ENCODE measurements around the gene B4GALT3.
A peak's percentile ranks its signal among the peaks of the same experiment; 100 is the strongest.

B4GALT3 gene

DNA sequence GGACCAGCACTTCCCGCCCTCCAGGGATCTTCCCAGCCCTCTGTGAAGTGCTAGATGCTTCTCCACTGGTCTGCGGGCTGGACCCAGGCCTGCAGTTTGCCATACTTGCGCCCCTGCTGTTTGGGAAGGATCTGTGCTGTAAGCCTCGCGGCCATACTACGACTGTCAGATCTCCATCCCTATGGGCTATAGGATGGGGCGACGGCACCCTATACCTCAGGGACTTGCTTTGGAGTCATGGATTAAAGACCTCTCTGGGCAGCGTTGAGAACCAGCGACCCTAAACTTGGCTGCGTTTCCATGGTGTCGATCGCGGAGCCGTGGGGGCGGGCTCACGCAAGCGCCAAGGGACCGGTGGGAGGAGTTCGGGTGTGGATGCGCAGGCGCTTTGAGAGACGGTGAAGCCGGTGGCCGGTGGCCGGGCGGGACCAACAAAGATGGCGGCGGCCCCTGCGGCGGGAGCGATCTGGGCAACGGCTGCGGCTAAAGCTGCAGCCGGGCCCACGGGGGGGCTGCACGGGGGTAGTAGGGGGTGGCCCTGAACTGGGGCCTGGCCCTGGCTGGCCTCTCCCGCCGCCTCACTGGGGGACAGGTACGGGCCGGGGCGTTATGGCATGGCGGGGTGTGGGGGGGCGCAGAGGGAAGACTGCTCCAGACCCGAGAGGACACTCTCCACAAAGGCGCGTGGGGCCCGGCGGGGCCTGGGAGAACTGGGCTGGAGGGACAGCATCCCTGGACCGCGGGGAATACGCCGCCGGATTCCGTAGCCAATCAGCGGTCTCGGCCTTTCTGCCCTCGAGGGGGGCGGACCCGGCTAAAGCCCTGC lies 18.0 kb downstream of the B4GALT3 start, which contains the start of gene USP21:
Gene USP21 (plus strand): TSS at position 414 of the 826 bp plus-strand sequence. CDS start 1,141 bp downstream, outside the sequence.
- no peak for DNase-seq (ENCODE audit: low read depth)
- peak within 1 kb of the TSS; percentile 92 for H3K4me3 ChIP-seq (ENCODE audit: control insufficient read depth, low read depth, low read length)
- TF ChIP-seq, protein P1, sequence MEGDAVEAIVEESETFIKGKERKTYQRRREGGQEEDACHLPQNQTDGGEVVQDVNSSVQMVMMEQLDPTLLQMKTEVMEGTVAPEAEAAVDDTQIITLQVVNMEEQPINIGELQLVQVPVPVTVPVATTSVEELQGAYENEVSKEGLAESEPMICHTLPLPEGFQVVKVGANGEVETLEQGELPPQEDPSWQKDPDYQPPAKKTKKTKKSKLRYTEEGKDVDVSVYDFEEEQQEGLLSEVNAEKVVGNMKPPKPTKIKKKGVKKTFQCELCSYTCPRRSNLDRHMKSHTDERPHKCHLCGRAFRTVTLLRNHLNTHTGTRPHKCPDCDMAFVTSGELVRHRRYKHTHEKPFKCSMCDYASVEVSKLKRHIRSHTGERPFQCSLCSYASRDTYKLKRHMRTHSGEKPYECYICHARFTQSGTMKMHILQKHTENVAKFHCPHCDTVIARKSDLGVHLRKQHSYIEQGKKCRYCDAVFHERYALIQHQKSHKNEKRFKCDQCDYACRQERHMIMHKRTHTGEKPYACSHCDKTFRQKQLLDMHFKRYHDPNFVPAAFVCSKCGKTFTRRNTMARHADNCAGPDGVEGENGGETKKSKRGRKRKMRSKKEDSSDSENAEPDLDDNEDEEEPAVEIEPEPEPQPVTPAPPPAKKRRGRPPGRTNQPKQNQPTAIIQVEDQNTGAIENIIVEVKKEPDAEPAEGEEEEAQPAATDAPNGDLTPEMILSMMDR (IDR thresholded peaks at IDR 0.05; ENCODE audit: control insufficient read depth, insufficient read depth, low read depth, low read length, missing control alignments) = peak; percentile 49

DNA sequence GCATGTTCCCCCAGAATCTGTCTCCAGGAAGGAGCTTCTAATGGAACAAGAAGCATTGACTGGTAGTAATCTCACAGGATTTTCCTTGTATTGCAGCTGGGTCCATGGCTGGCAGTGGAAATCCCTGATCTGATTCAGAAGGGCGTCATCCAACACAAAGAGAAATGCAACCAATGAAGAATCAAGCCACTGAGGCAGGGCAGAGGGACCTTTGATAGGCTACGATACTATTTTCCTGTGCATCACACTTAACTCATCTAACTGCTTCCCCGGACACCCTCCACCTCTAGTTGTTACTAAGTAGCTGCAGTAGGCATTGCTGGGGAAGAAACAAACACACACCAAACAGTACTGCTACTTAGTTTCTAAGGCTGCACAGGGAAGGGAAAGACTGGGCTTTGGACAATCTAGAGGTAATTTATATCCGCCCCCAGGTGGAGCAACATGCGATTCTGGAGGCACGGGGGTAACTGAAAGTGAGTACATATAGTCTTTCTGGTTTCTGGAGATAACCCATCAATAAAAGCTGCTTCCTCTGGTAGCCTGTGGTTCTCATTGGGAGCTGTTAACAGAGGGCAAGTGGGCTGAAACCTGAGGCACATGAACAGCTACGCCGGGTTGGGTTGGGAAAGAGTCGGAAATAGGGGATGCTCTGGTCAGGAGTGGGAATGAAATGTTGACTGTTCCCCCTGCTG lies 18.8 kb downstream of the B4GALT3 start:
- TF ChIP-seq, protein P1 (IDR thresholded peaks at IDR 0.05; ENCODE audit: control insufficient read depth, insufficient read depth, low read depth, low read length, missing control alignments) = no peak
- H3K4me3 ChIP-seq (ENCODE audit: control insufficient read depth, low read depth, low read length) = no peak overlapping the region; the same call in 1 of the 2 replicates
- no peak for DNase-seq (ENCODE audit: low read depth)

DNA sequence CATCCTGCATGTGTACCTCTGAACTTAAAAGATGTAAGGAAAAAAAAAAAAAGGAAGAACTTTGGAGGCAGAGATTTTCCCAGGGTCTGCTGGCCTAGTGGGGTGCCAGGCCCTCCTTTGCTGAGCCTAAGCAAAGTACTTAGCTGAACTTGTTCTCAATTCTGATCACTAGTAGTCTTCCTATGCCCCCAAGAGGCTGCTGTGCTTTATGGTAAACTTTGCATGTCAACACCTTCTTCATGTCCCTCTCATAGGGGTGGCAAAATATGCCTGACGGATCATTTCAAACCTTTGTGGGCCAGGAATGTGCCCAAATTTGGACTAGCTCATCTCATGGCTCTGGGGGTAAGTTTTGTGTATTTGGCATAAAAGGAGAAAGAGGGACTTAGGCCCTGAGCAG lies 19.4 kb downstream of the B4GALT3 start:
- TF ChIP-seq, protein P1 (IDR thresholded peaks at IDR 0.05; ENCODE audit: control insufficient read depth, insufficient read depth, low read depth, low read length, missing control alignments) = no peak
- no peak overlapping the region for H3K4me3 ChIP-seq (ENCODE audit: control insufficient read depth, low read depth, low read length)
- DNase-seq (ENCODE audit: low read depth) = no peak

DNA sequence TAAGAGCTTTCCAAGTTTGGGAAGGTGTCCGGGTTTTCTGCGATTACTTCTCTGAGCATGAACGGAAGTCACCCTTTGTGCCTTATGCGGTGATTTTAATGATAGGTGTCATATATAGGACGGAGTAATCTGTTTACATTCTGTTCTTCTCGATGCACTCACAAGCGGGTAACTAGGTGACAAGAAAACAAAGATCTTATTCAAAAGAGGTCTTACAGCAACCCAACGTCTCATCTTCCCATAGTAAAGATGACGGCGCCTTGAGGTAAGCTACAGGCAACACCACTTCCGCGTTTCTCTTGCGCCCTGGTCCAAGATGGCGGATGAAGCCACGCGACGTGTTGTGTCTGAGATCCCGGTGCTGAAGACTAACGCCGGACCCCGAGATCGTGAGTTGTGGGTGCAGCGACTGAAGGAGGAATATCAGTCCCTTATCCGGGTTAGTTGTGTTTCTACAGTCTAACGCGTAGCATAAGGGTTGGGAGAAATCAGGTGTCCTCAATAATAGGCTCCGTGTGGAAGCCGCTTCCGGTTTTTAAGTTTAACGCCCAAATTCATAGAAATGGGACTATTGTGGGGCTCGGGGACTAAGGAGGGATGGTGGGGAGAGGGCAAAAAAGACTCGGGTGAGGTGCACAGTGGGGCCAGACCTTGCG lies 23.5 kb downstream of the B4GALT3 start, which contains the start of gene UFC1:
Gene UFC1 (plus strand): TSS at position 297 of the 656 bp plus-strand sequence. CDS start 20 bp downstream, at position 317.
- TF ChIP-seq, protein P1 (IDR thresholded peaks at IDR 0.05; ENCODE audit: control insufficient read depth, insufficient read depth, low read depth, low read length, missing control alignments) = no peak
- peak; percentile 59 for DNase-seq (ENCODE audit: low read depth)
- peak within 1 kb of the TSS; percentile 82 for H3K4me3 ChIP-seq (ENCODE audit: control insufficient read depth, low read depth, low read length)

DNA sequence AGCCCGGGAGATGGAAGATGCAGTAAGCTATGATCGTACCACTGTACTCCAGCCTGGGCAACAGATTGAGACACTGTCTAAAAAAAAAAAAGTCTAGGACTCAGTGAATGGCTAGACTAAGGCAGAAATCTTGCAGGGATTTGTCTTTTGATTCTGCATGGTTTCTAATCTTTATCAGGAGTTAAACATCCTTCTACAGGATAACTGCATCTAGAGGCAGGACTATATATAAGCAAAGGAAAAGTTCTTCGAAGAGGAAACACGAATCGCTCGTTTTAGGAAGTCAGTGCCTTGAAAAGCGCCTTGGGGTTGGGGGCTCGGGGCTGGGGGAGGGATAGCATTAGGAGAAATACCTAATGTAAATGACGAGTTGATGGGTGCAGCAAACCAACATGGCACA lies 24.1 kb downstream of the B4GALT3 start:
- peak overlapping the region; percentile 82 for H3K4me3 ChIP-seq (ENCODE audit: control insufficient read depth, low read depth, low read length)
- no peak for DNase-seq (ENCODE audit: low read depth)
- TF ChIP-seq, protein P1 (IDR thresholded peaks at IDR 0.05; ENCODE audit: control insufficient read depth, insufficient read depth, low read depth, low read length, missing control alignments) = no peak

DNA sequence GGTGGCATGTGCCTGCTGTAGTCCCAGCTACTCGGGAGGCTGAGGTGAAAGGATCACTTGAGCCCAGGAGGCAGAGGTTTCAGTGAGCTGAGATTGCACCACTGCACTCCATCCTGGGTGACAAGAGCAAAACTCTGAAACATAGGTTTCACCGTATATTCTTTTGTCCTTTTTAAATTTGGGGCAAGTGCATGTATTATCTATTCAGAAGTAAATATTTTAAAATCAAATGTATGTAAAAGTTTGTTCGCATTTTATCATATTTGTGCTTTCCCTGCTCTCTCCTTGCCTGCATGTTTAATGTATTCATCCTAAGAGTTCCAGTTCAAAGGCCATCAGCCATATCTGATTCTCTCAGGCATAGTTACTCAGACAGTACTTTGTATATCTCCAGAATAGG lies 31.5 kb downstream of the B4GALT3 start:
- no peak overlapping the region for H3K4me3 ChIP-seq (ENCODE audit: control insufficient read depth, low read depth, low read length)
- TF ChIP-seq, protein P1 (IDR thresholded peaks at IDR 0.05; ENCODE audit: control insufficient read depth, insufficient read depth, low read depth, low read length, missing control alignments) = no peak
- DNase-seq (ENCODE audit: low read depth) = no peak
